WTC11 (cell line): ENCODE results near the gene SYT7. TPM values are rescaled to one million over a fixed set of nuclear protein-coding genes. Genes with fewer than 3 reads are reported as not detected.

Source experiments
- ATAC-seq: fragments of 200-7000 bp; cut with Tn5 transposase; 2 replicates; pipeline ENCODE4 v1.10.0; 2021; ENCODE audit warnings: mild to moderate bottlenecking, moderate library complexity
- CTCF ChIA-PET: fragments of 300-600 bp; sonication (Branson Sonifier 250); formaldehyde crosslinking; loops from one replicate; lab custom pipeline; 2021; ENCODE audit warnings: antibody characterized with exemption; lab: Charles Lee
- POLR2A ChIA-PET: fragments of 350-600 bp; sonication (Branson Sonifier 250); formaldehyde crosslinking; loops from one replicate; lab custom pipeline; 2021; ENCODE audit warnings: antibody characterized with exemption; lab: Charles Lee
- DNase-seq: peaks from one replicate; pipeline ENCODE4 v3.0.0; 2021; ENCODE audit warnings: low spot score
- H3K27ac Mint-ChIP-seq: 2 replicates; pipeline ENCODE4 v1.8.0; 2021; ENCODE audit warnings: mixed read lengths
- H3K27me3 Mint-ChIP-seq: 2 replicates; pipeline ENCODE4 v1.8.0; 2021; ENCODE audit warnings: low read depth, mild to moderate bottlenecking, moderate library complexity, mixed read lengths
- H3K36me3 Mint-ChIP-seq: 2 replicates; pipeline ENCODE4 v1.8.0; 2021; ENCODE audit warnings: mixed read lengths
- H3K4me1 Mint-ChIP-seq: 2 replicates; pipeline ENCODE4 v1.8.0; 2022; ENCODE audit warnings: mixed read lengths
- H3K4me3 Mint-ChIP-seq: 2 replicates; pipeline ENCODE4 v1.8.0; 2021; ENCODE audit warnings: mild to moderate bottlenecking, moderate library complexity, mixed read lengths
- H3K9me3 Mint-ChIP-seq: 2 replicates; pipeline ENCODE4 v1.8.0; 2021; ENCODE audit warnings: mixed read lengths
- ELF4 ChIP-seq: sonication (generic); formaldehyde crosslinking; IDR thresholded peaks from 2 replicates; pipeline ENCODE4 v1.8.1; 2022; ENCODE audit warnings: low read depth, mild to moderate bottlenecking, moderate library complexity, missing genetic modification reagents
- GRHL2 ChIP-seq: fragments of 250-450 bp; sonication (Bioruptor Pico); IDR thresholded peaks from 2 replicates; pipeline ENCODE4 v1.8.0; 2022; ENCODE audit warnings: mild to moderate bottlenecking, moderate library complexity; ENCODE audit not compliant: insufficient replicate concordance, severe bottlenecking
- HMGA2 ChIP-seq: fragments of 250-450 bp; sonication (Bioruptor Pico); IDR thresholded peaks from 2 replicates; pipeline ENCODE4 v1.4.0; 2021; ENCODE audit warnings: mild to moderate bottlenecking, moderate library complexity
- IRF2 ChIP-seq: sonication (generic); formaldehyde crosslinking; IDR thresholded peaks from 2 replicates; pipeline ENCODE4 v1.8.0; 2022; ENCODE audit warnings: low read depth, missing genetic modification reagents, borderline replicate concordance
- JUN ChIP-seq: sonication (generic); formaldehyde crosslinking; IDR thresholded peaks from 2 replicates; pipeline ENCODE4 v1.8.0; 2023; ENCODE audit warnings: mild to moderate bottlenecking, missing genetic modification reagents
- NFE2L1 ChIP-seq: sonication (generic); formaldehyde crosslinking; IDR thresholded peaks from 2 replicates; pipeline ENCODE4 v1.8.1; 2023; ENCODE audit warnings: missing genetic modification reagents
- NFYB ChIP-seq: sonication (generic); formaldehyde crosslinking; conservative IDR thresholded peaks from 2 replicates; pipeline ENCODE4 v1.8.0; 2022; ENCODE audit warnings: low read depth, missing genetic modification reagents
- PRRX2 ChIP-seq: fragments of 250-450 bp; sonication (Bioruptor Pico); IDR thresholded peaks from 2 replicates; pipeline ENCODE4 v1.8.0; 2021; ENCODE audit warnings: mild to moderate bottlenecking
- SMAD3 ChIP-seq: sonication (generic); formaldehyde crosslinking; IDR thresholded peaks from 2 replicates; pipeline ENCODE4 v1.8.0; 2022; ENCODE audit warnings: missing genetic modification reagents, mild to moderate bottlenecking, borderline replicate concordance
- SMAD4 ChIP-seq: sonication (generic); formaldehyde crosslinking; IDR thresholded peaks from 2 replicates; pipeline ENCODE4 v1.8.0; 2022; ENCODE audit warnings: mild to moderate bottlenecking, missing genetic modification reagents
- ZNF263 ChIP-seq: sonication (generic); formaldehyde crosslinking; IDR thresholded peaks from 2 replicates; pipeline ENCODE4 v1.8.1; 2022; ENCODE audit warnings: low read depth, mild to moderate bottlenecking, moderate library complexity, missing genetic modification reagents
- ZNF317 ChIP-seq: sonication (generic); formaldehyde crosslinking; IDR thresholded peaks from 2 replicates; pipeline ENCODE4 v1.8.1; 2023; ENCODE audit warnings: low read depth, mild to moderate bottlenecking, moderate library complexity, missing genetic modification reagents, borderline replicate concordance
- ZNF416 ChIP-seq: fragments of 250-450 bp; sonication (Bioruptor Pico); IDR thresholded peaks from 2 replicates; pipeline ENCODE4 v1.9.0; 2021; ENCODE audit warnings: mild to moderate bottlenecking, inconsistent platforms
- total RNA-seq: library from RNA; stranded (reverse); gene quantifications from 3 replicates; pipeline ENCODE4 v1.2.3, GENCODE V29; 2021
- TF ChIP-seq, protein P1 (sequence below): sonication (generic); formaldehyde crosslinking; IDR thresholded peaks from 2 replicates; pipeline ENCODE4 v1.8.1; 2022; ENCODE audit warnings: low read depth, missing genetic modification reagents, borderline replicate concordance
- TF ChIP-seq, protein P2 (sequence below): sonication (generic); formaldehyde crosslinking; IDR thresholded peaks from 2 replicates; pipeline ENCODE4 v1.8.1; 2022; ENCODE audit warnings: missing genetic modification reagents, borderline replicate concordance
- TF ChIP-seq, protein P3 (sequence below): fragments of 250-450 bp; sonication (Bioruptor Pico); IDR thresholded peaks from 2 replicates; pipeline ENCODE4 v1.9.0; 2021; ENCODE audit warnings: mild to moderate bottlenecking
- TF ChIP-seq, protein P4 (sequence below): fragments of 250-450 bp; sonication (Bioruptor Pico); IDR thresholded peaks from 2 replicates; pipeline ENCODE4 v1.9.0; 2021; ENCODE audit warnings: mild to moderate bottlenecking, borderline replicate concordance
- TF ChIP-seq, protein P5 (sequence below): sonication (generic); formaldehyde crosslinking; IDR thresholded peaks from 2 replicates; pipeline ENCODE4 v1.8.1; 2023; ENCODE audit warnings: mild to moderate bottlenecking, missing genetic modification reagents
- TF ChIP-seq, protein P6 (sequence below): sonication (generic); formaldehyde crosslinking; IDR thresholded peaks from 2 replicates; pipeline ENCODE4 v1.8.1; 2023; ENCODE audit warnings: mild to moderate bottlenecking, missing genetic modification reagents, moderate library complexity
- TF ChIP-seq, protein P7 (sequence below): sonication (generic); formaldehyde crosslinking; IDR thresholded peaks from 2 replicates; pipeline ENCODE4 v1.8.1; 2023; ENCODE audit warnings: mild to moderate bottlenecking, missing genetic modification reagents, borderline replicate concordance

SYT7 gene
- total RNA-seq, 1 experiment from 2014 or later = 12.5 TPM

DNA sequence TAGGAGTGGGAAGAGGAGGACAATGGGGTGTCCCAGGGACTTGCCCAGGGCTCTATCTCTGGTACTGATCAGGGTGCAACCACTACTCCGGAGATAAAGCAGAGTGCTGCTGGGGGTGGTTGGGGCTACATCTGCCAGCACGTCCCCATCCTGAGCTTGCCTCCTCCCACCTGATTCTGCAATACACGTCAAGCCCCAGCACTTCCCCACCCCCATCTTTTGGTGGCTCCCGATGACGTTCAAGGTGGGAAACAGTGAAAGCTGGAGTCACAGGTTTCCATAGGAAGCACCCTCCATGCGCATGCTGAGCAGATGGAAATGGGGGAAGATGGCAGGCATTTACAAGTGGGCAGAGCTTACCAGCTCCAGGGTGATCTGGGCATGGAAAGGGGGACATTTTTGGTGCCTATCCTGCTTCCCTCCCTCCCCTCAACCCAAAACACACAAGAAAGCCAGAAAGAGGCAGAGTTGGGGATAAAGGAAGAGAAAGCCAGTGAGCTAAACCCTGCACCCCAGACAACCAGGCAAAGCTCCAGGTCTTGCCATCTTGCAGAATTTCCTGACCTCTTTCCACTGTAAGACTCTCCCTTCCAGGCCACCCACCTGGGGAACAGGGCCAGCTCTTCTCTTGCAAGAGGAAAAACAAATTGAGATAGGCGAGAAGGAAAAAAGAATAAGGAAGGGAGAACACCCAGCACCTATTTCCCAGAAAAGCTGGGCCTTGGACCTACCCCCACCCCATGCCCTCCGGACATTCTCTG is 15.8 kb downstream of the SYT7 start:
- no peak for ATAC-seq
- ChIA-PET CTCF (interaction anchor here (0.6 to 5.6 kb wide), 11 partner anchors 12 to 119 kb away, joined by 3 to 50 read pairs (median 6); no protein-coding TSS in a partner anchor), POLR2A (no interaction called here)
- no peaks in the 10 kb centered on the region for H3K36me3 Mint-ChIP-seq
- H3K27me3 Mint-ChIP-seq = peaks cover 19% of the 10 kb centered on the region
- no peaks in the 10 kb centered on the region for H3K9me3 Mint-ChIP-seq
- H3K27ac Mint-ChIP-seq = no peak overlapping the region
- H3K4me3 Mint-ChIP-seq = no peak overlapping the region
- TF ChIP-seq ZNF263 (CRISPR knock-in tag) (no peak), HMGA2 (CRISPR knock-in tag) (no peak), PRRX2 (CRISPR knock-in tag) (no peak), GRHL2 (CRISPR knock-in tag) (no peak), ZNF416 (CRISPR knock-in tag) (no peak), NFYB (no peak), SMAD4 (CRISPR knock-in tag) (no peak), SMAD3 (CRISPR knock-in tag) (no peak), IRF2 (CRISPR knock-in tag) (no peak), NFE2L1 (no peak), JUN (CRISPR knock-in tag) (no peak), ZNF317 (no peak), ELF4 (CRISPR knock-in tag) (no peak)
- TF ChIP-seq, protein P1, sequence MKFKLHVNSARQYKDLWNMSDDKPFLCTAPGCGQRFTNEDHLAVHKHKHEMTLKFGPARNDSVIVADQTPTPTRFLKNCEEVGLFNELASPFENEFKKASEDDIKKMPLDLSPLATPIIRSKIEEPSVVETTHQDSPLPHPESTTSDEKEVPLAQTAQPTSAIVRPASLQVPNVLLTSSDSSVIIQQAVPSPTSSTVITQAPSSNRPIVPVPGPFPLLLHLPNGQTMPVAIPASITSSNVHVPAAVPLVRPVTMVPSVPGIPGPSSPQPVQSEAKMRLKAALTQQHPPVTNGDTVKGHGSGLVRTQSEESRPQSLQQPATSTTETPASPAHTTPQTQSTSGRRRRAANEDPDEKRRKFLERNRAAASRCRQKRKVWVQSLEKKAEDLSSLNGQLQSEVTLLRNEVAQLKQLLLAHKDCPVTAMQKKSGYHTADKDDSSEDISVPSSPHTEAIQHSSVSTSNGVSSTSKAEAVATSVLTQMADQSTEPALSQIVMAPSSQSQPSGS (CRISPR knock-in tag) = no peak
- TF ChIP-seq, protein P2, sequence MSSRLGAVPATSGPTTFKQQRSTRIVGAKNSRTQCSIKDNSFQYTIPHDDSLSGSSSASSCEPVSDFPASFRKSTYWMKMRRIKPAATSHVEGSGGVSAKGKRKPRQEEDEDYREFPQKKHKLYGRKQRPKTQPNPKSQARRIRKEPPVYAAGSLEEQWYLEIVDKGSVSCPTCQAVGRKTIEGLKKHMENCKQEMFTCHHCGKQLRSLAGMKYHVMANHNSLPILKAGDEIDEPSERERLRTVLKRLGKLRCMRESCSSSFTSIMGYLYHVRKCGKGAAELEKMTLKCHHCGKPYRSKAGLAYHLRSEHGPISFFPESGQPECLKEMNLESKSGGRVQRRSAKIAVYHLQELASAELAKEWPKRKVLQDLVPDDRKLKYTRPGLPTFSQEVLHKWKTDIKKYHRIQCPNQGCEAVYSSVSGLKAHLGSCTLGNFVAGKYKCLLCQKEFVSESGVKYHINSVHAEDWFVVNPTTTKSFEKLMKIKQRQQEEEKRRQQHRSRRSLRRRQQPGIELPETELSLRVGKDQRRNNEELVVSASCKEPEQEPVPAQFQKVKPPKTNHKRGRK (CRISPR knock-in tag) = no peak
- TF ChIP-seq, protein P3, sequence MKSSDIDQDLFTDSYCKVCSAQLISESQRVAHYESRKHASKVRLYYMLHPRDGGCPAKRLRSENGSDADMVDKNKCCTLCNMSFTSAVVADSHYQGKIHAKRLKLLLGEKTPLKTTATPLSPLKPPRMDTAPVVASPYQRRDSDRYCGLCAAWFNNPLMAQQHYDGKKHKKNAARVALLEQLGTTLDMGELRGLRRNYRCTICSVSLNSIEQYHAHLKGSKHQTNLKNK = no peak
- TF ChIP-seq, protein P4, sequence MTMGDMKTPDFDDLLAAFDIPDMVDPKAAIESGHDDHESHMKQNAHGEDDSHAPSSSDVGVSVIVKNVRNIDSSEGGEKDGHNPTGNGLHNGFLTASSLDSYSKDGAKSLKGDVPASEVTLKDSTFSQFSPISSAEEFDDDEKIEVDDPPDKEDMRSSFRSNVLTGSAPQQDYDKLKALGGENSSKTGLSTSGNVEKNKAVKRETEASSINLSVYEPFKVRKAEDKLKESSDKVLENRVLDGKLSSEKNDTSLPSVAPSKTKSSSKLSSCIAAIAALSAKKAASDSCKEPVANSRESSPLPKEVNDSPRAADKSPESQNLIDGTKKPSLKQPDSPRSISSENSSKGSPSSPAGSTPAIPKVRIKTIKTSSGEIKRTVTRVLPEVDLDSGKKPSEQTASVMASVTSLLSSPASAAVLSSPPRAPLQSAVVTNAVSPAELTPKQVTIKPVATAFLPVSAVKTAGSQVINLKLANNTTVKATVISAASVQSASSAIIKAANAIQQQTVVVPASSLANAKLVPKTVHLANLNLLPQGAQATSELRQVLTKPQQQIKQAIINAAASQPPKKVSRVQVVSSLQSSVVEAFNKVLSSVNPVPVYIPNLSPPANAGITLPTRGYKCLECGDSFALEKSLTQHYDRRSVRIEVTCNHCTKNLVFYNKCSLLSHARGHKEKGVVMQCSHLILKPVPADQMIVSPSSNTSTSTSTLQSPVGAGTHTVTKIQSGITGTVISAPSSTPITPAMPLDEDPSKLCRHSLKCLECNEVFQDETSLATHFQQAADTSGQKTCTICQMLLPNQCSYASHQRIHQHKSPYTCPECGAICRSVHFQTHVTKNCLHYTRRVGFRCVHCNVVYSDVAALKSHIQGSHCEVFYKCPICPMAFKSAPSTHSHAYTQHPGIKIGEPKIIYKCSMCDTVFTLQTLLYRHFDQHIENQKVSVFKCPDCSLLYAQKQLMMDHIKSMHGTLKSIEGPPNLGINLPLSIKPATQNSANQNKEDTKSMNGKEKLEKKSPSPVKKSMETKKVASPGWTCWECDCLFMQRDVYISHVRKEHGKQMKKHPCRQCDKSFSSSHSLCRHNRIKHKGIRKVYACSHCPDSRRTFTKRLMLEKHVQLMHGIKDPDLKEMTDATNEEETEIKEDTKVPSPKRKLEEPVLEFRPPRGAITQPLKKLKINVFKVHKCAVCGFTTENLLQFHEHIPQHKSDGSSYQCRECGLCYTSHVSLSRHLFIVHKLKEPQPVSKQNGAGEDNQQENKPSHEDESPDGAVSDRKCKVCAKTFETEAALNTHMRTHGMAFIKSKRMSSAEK (CRISPR knock-in tag) = no peak
- TF ChIP-seq, protein P5, sequence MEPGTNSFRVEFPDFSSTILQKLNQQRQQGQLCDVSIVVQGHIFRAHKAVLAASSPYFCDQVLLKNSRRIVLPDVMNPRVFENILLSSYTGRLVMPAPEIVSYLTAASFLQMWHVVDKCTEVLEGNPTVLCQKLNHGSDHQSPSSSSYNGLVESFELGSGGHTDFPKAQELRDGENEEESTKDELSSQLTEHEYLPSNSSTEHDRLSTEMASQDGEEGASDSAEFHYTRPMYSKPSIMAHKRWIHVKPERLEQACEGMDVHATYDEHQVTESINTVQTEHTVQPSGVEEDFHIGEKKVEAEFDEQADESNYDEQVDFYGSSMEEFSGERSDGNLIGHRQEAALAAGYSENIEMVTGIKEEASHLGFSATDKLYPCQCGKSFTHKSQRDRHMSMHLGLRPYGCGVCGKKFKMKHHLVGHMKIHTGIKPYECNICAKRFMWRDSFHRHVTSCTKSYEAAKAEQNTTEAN = no peak
- TF ChIP-seq, protein P6, sequence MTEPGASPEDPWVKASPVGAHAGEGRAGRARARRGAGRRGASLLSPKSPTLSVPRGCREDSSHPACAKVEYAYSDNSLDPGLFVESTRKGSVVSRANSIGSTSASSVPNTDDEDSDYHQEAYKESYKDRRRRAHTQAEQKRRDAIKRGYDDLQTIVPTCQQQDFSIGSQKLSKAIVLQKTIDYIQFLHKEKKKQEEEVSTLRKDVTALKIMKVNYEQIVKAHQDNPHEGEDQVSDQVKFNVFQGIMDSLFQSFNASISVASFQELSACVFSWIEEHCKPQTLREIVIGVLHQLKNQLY (CRISPR knock-in tag) = no peak
- TF ChIP-seq, protein P7, sequence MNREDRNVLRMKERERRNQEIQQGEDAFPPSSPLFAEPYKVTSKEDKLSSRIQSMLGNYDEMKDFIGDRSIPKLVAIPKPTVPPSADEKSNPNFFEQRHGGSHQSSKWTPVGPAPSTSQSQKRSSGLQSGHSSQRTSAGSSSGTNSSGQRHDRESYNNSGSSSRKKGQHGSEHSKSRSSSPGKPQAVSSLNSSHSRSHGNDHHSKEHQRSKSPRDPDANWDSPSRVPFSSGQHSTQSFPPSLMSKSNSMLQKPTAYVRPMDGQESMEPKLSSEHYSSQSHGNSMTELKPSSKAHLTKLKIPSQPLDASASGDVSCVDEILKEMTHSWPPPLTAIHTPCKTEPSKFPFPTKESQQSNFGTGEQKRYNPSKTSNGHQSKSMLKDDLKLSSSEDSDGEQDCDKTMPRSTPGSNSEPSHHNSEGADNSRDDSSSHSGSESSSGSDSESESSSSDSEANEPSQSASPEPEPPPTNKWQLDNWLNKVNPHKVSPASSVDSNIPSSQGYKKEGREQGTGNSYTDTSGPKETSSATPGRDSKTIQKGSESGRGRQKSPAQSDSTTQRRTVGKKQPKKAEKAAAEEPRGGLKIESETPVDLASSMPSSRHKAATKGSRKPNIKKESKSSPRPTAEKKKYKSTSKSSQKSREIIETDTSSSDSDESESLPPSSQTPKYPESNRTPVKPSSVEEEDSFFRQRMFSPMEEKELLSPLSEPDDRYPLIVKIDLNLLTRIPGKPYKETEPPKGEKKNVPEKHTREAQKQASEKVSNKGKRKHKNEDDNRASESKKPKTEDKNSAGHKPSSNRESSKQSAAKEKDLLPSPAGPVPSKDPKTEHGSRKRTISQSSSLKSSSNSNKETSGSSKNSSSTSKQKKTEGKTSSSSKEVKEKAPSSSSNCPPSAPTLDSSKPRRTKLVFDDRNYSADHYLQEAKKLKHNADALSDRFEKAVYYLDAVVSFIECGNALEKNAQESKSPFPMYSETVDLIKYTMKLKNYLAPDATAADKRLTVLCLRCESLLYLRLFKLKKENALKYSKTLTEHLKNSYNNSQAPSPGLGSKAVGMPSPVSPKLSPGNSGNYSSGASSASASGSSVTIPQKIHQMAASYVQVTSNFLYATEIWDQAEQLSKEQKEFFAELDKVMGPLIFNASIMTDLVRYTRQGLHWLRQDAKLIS (CRISPR knock-in tag) = no peak
- TF ChIP-seq, all 79 proteins: peak for 0
- peaks cover 28% of the 10 kb centered on the region for H3K4me1 Mint-ChIP-seq
- DNase-seq = no peak
